WTC11 (cell line): ENCODE data around the gene C3orf49. TPM values are rescaled to one million over a fixed set of nuclear protein-coding genes. Genes with fewer than 3 reads are reported as not detected.

Experiments used
- ATAC-seq: fragments of 200-7000 bp; cut with Tn5 transposase; 2 replicates; pipeline ENCODE4 v1.10.0; 2021; ENCODE audit warnings: mild to moderate bottlenecking, moderate library complexity
- CTCF ChIA-PET: fragments of 300-600 bp; sonication (Branson Sonifier 250); formaldehyde crosslinking; loops from one replicate; lab custom pipeline; 2021; ENCODE audit warnings: antibody characterized with exemption; lab: Charles Lee
- POLR2A ChIA-PET: fragments of 350-600 bp; sonication (Branson Sonifier 250); formaldehyde crosslinking; loops from one replicate; lab custom pipeline; 2021; ENCODE audit warnings: antibody characterized with exemption; lab: Charles Lee
- DNase-seq: peaks from one replicate; pipeline ENCODE4 v3.0.0; 2021; ENCODE audit warnings: low spot score
- H3K27ac Mint-ChIP-seq: 2 replicates; pipeline ENCODE4 v1.8.0; 2021; ENCODE audit warnings: mixed read lengths
- H3K27me3 Mint-ChIP-seq: 2 replicates; pipeline ENCODE4 v1.8.0; 2021; ENCODE audit warnings: low read depth, mild to moderate bottlenecking, moderate library complexity, mixed read lengths
- H3K36me3 Mint-ChIP-seq: 2 replicates; pipeline ENCODE4 v1.8.0; 2021; ENCODE audit warnings: mixed read lengths
- H3K4me1 Mint-ChIP-seq: 2 replicates; pipeline ENCODE4 v1.8.0; 2022; ENCODE audit warnings: mixed read lengths
- H3K4me3 Mint-ChIP-seq: 2 replicates; pipeline ENCODE4 v1.8.0; 2021; ENCODE audit warnings: mild to moderate bottlenecking, moderate library complexity, mixed read lengths
- H3K9me3 Mint-ChIP-seq: 2 replicates; pipeline ENCODE4 v1.8.0; 2021; ENCODE audit warnings: mixed read lengths
- CREB1 ChIP-seq: sonication (generic); formaldehyde crosslinking; IDR thresholded peaks from 2 replicates; pipeline ENCODE4 v1.8.0; 2023; ENCODE audit warnings: mild to moderate bottlenecking, missing genetic modification reagents
- MXD4 ChIP-seq: fragments of 250-450 bp; sonication (Bioruptor Pico); IDR thresholded peaks from 2 replicates; pipeline ENCODE4 v1.8.0; 2021; ENCODE audit warnings: mild to moderate bottlenecking, moderate library complexity, borderline replicate concordance
- NFATC4 ChIP-seq: fragments of 250-450 bp; sonication (Bioruptor Pico); IDR thresholded peaks from 2 replicates; pipeline ENCODE4 v1.9.0; 2021; ENCODE audit warnings: mild to moderate bottlenecking
- NFE2L1 ChIP-seq: sonication (generic); formaldehyde crosslinking; IDR thresholded peaks from 2 replicates; pipeline ENCODE4 v1.8.1; 2023; ENCODE audit warnings: missing genetic modification reagents
- PRRX2 ChIP-seq: fragments of 250-450 bp; sonication (Bioruptor Pico); IDR thresholded peaks from 2 replicates; pipeline ENCODE4 v1.8.0; 2021; ENCODE audit warnings: mild to moderate bottlenecking
- TCF7 ChIP-seq: sonication (generic); formaldehyde crosslinking; IDR thresholded peaks from 2 replicates; pipeline ENCODE4 v1.8.0; 2022; ENCODE audit warnings: mild to moderate bottlenecking, low read depth, missing genetic modification reagents, moderate library complexity
- TP53 ChIP-seq: sonication (generic); formaldehyde crosslinking; IDR thresholded peaks from 2 replicates; pipeline ENCODE4 v1.8.1; 2023; ENCODE audit warnings: mild to moderate bottlenecking, missing genetic modification reagents
- ZNF138 ChIP-seq: sonication (generic); formaldehyde crosslinking; conservative IDR thresholded peaks from 2 replicates; pipeline ENCODE4 v1.8.1; 2022; ENCODE audit warnings: mild to moderate bottlenecking, moderate library complexity, missing genetic modification reagents
- ZNF219 ChIP-seq: sonication (generic); formaldehyde crosslinking; IDR thresholded peaks from 2 replicates; pipeline ENCODE4 v1.8.0; 2023; ENCODE audit warnings: missing genetic modification reagents, mild to moderate bottlenecking, borderline replicate concordance
- ZNF416 ChIP-seq: fragments of 250-450 bp; sonication (Bioruptor Pico); IDR thresholded peaks from 2 replicates; pipeline ENCODE4 v1.9.0; 2021; ENCODE audit warnings: mild to moderate bottlenecking, inconsistent platforms
- ZNF671 ChIP-seq: fragments of 250-450 bp; sonication (Bioruptor Pico); IDR thresholded peaks from 2 replicates; pipeline ENCODE4 v1.8.0; 2021; ENCODE audit warnings: mild to moderate bottlenecking
- total RNA-seq: library from RNA; stranded (reverse); gene quantifications from 3 replicates; pipeline ENCODE4 v1.2.3, GENCODE V29; 2021
- TF ChIP-seq, protein P1 (sequence below): sonication (generic); formaldehyde crosslinking; IDR thresholded peaks from 2 replicates; pipeline ENCODE4 v1.8.1; 2022; ENCODE audit warnings: low read depth, missing genetic modification reagents, borderline replicate concordance
- TF ChIP-seq, protein P2 (sequence below): fragments of 250-450 bp; sonication (Bioruptor Pico); IDR thresholded peaks from 2 replicates; pipeline ENCODE4 v1.8.0; 2021; ENCODE audit warnings: mild to moderate bottlenecking
- TF ChIP-seq, protein P3 (sequence below): fragments of 250-450 bp; sonication (Bioruptor Pico); IDR thresholded peaks from 2 replicates; pipeline ENCODE4 v1.9.0; 2021; ENCODE audit warnings: mild to moderate bottlenecking, borderline replicate concordance
- TF ChIP-seq, protein P4 (sequence below): sonication (generic); formaldehyde crosslinking; IDR thresholded peaks from 2 replicates; pipeline ENCODE4 v1.8.1; 2023; ENCODE audit warnings: mild to moderate bottlenecking, missing genetic modification reagents
- TF ChIP-seq, protein P5 (sequence below): sonication (generic); formaldehyde crosslinking; IDR thresholded peaks from 2 replicates; pipeline ENCODE4 v1.8.0; 2023; ENCODE audit warnings: mild to moderate bottlenecking, missing genetic modification reagents
- TF ChIP-seq, protein P6 (sequence below): sonication (generic); formaldehyde crosslinking; IDR thresholded peaks from 2 replicates; pipeline ENCODE4 v1.8.1; 2023; ENCODE audit warnings: mild to moderate bottlenecking, missing genetic modification reagents
- TF ChIP-seq, protein P7 (sequence below): sonication (generic); formaldehyde crosslinking; IDR thresholded peaks from 2 replicates; pipeline ENCODE4 v1.8.1; 2022; ENCODE audit warnings: mild to moderate bottlenecking, moderate library complexity, missing genetic modification reagents

C3orf49 gene
- total RNA-seq, 1 experiment from 2014 or later: not detected

GRCh38 chr3:63878394-63879060, 59.4 kb downstream of the C3orf49 start:
- no peaks in the 10 kb centered on the region for H3K9me3 Mint-ChIP-seq
- peak; percentile 62 for ATAC-seq
- TF ChIP-seq NFE2L1 (no peak), MXD4 (CRISPR knock-in tag) (no peak), ZNF219 (CRISPR knock-in tag) (no peak), ZNF416 (CRISPR knock-in tag) (no peak), TP53 (CRISPR knock-in tag) (no peak), ZNF671 (CRISPR knock-in tag) (no peak), PRRX2 (CRISPR knock-in tag) (no peak), CREB1 (CRISPR knock-in tag) (no peak)
- TF ChIP-seq, protein P1, sequence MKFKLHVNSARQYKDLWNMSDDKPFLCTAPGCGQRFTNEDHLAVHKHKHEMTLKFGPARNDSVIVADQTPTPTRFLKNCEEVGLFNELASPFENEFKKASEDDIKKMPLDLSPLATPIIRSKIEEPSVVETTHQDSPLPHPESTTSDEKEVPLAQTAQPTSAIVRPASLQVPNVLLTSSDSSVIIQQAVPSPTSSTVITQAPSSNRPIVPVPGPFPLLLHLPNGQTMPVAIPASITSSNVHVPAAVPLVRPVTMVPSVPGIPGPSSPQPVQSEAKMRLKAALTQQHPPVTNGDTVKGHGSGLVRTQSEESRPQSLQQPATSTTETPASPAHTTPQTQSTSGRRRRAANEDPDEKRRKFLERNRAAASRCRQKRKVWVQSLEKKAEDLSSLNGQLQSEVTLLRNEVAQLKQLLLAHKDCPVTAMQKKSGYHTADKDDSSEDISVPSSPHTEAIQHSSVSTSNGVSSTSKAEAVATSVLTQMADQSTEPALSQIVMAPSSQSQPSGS (CRISPR knock-in tag): no peak
- TF ChIP-seq, protein P2, sequence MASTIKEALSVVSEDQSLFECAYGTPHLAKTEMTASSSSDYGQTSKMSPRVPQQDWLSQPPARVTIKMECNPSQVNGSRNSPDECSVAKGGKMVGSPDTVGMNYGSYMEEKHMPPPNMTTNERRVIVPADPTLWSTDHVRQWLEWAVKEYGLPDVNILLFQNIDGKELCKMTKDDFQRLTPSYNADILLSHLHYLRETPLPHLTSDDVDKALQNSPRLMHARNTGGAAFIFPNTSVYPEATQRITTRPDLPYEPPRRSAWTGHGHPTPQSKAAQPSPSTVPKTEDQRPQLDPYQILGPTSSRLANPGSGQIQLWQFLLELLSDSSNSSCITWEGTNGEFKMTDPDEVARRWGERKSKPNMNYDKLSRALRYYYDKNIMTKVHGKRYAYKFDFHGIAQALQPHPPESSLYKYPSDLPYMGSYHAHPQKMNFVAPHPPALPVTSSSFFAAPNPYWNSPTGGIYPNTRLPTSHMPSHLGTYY (CRISPR knock-in tag): no peak
- TF ChIP-seq, protein P3, sequence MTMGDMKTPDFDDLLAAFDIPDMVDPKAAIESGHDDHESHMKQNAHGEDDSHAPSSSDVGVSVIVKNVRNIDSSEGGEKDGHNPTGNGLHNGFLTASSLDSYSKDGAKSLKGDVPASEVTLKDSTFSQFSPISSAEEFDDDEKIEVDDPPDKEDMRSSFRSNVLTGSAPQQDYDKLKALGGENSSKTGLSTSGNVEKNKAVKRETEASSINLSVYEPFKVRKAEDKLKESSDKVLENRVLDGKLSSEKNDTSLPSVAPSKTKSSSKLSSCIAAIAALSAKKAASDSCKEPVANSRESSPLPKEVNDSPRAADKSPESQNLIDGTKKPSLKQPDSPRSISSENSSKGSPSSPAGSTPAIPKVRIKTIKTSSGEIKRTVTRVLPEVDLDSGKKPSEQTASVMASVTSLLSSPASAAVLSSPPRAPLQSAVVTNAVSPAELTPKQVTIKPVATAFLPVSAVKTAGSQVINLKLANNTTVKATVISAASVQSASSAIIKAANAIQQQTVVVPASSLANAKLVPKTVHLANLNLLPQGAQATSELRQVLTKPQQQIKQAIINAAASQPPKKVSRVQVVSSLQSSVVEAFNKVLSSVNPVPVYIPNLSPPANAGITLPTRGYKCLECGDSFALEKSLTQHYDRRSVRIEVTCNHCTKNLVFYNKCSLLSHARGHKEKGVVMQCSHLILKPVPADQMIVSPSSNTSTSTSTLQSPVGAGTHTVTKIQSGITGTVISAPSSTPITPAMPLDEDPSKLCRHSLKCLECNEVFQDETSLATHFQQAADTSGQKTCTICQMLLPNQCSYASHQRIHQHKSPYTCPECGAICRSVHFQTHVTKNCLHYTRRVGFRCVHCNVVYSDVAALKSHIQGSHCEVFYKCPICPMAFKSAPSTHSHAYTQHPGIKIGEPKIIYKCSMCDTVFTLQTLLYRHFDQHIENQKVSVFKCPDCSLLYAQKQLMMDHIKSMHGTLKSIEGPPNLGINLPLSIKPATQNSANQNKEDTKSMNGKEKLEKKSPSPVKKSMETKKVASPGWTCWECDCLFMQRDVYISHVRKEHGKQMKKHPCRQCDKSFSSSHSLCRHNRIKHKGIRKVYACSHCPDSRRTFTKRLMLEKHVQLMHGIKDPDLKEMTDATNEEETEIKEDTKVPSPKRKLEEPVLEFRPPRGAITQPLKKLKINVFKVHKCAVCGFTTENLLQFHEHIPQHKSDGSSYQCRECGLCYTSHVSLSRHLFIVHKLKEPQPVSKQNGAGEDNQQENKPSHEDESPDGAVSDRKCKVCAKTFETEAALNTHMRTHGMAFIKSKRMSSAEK (CRISPR knock-in tag): no peak
- TF ChIP-seq, protein P4, sequence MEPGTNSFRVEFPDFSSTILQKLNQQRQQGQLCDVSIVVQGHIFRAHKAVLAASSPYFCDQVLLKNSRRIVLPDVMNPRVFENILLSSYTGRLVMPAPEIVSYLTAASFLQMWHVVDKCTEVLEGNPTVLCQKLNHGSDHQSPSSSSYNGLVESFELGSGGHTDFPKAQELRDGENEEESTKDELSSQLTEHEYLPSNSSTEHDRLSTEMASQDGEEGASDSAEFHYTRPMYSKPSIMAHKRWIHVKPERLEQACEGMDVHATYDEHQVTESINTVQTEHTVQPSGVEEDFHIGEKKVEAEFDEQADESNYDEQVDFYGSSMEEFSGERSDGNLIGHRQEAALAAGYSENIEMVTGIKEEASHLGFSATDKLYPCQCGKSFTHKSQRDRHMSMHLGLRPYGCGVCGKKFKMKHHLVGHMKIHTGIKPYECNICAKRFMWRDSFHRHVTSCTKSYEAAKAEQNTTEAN (CRISPR knock-in tag): no peak
- TF ChIP-seq, all 79 proteins: peak for 0
- peaks cover 15% of the 10 kb centered on the region for H3K4me1 Mint-ChIP-seq
- ChIA-PET CTCF (no interaction called here), POLR2A (no interaction called here)
- no peaks in the 10 kb centered on the region for H3K27me3 Mint-ChIP-seq
- no peak for DNase-seq
- no peaks in the 10 kb centered on the region for H3K36me3 Mint-ChIP-seq
- H3K27ac Mint-ChIP-seq: no peak overlapping the region; the same call in 1 of the 2 replicates
- H3K4me3 Mint-ChIP-seq: no peak overlapping the region

- no peak for DNase-seq
- TF ChIP-seq ZNF138 (CRISPR knock-in tag) (no peak), NFATC4 (CRISPR knock-in tag) (no peak), TCF7 (CRISPR knock-in tag) (no peak), MXD4 (CRISPR knock-in tag) (no peak)
- TF ChIP-seq, protein P5, sequence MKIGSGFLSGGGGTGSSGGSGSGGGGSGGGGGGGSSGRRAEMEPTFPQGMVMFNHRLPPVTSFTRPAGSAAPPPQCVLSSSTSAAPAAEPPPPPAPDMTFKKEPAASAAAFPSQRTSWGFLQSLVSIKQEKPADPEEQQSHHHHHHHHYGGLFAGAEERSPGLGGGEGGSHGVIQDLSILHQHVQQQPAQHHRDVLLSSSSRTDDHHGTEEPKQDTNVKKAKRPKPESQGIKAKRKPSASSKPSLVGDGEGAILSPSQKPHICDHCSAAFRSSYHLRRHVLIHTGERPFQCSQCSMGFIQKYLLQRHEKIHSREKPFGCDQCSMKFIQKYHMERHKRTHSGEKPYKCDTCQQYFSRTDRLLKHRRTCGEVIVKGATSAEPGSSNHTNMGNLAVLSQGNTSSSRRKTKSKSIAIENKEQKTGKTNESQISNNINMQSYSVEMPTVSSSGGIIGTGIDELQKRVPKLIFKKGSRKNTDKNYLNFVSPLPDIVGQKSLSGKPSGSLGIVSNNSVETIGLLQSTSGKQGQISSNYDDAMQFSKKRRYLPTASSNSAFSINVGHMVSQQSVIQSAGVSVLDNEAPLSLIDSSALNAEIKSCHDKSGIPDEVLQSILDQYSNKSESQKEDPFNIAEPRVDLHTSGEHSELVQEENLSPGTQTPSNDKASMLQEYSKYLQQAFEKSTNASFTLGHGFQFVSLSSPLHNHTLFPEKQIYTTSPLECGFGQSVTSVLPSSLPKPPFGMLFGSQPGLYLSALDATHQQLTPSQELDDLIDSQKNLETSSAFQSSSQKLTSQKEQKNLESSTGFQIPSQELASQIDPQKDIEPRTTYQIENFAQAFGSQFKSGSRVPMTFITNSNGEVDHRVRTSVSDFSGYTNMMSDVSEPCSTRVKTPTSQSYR (CRISPR knock-in tag): no peak
- TF ChIP-seq, protein P6, sequence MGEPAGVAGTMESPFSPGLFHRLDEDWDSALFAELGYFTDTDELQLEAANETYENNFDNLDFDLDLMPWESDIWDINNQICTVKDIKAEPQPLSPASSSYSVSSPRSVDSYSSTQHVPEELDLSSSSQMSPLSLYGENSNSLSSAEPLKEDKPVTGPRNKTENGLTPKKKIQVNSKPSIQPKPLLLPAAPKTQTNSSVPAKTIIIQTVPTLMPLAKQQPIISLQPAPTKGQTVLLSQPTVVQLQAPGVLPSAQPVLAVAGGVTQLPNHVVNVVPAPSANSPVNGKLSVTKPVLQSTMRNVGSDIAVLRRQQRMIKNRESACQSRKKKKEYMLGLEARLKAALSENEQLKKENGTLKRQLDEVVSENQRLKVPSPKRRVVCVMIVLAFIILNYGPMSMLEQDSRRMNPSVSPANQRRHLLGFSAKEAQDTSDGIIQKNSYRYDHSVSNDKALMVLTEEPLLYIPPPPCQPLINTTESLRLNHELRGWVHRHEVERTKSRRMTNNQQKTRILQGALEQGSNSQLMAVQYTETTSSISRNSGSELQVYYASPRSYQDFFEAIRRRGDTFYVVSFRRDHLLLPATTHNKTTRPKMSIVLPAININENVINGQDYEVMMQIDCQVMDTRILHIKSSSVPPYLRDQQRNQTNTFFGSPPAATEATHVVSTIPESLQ (CRISPR knock-in tag): no peak
- TF ChIP-seq, protein P7, sequence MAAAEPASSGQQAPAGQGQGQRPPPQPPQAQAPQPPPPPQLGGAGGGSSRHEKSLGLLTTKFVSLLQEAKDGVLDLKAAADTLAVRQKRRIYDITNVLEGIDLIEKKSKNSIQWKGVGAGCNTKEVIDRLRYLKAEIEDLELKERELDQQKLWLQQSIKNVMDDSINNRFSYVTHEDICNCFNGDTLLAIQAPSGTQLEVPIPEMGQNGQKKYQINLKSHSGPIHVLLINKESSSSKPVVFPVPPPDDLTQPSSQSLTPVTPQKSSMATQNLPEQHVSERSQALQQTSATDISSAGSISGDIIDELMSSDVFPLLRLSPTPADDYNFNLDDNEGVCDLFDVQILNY: no peak
- H3K9me3 Mint-ChIP-seq: no peaks in the 10 kb centered on the region
- ATAC-seq: no peak
- no peak overlapping the region for H3K4me3 Mint-ChIP-seq
- H3K36me3 Mint-ChIP-seq: no peaks in the 10 kb centered on the region
- peaks cover 16% of the 10 kb centered on the region for H3K4me1 Mint-ChIP-seq
- CTCF ChIA-PET: no interaction called here
- H3K27me3 Mint-ChIP-seq: no peaks in the 10 kb centered on the region
- peak overlapping the region; percentile 0; the same call in 1 of the 2 replicates for H3K27ac Mint-ChIP-seq
- POLR2A ChIA-PET: no interaction called here
Measured at GRCh38 chr3:63880653-63881052, 61.6 kb downstream of the C3orf49 start.
